Measurements from ENCODE around the gene ARFGAP3.

Gene ARFGAP3

DNA sequence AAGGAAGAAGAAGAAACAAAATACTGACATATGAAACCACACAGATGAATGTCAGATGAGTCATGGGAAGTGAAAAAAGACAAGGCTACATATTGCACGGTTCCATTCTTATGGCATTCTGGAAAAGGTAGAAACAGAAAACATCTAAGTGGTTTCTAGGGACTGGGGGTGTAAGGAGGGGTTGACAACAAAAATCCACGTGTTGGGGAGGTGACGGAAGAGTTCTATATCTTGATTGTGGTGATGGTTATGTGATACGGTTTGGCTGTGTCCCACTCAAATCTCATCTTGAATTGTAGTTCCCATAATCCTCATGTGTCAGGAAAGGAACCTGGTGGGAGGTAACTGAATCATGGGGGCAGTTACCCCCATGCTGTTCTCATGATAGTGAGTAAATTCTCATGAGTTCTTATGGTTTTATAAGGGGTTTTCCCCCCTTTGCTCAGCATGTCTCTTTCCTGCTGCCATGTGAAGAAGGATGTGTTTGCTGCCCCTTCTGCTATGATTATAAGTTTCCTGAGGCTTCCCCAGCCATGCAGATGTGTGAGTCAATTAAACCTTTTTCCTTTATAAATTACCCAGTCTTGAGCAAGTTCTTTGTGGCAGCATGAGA lies 6.4 kb upstream of the ARFGAP3 start:
- DNase-seq (ENCODE audit: low read depth, low spot score): no peak

DNA sequence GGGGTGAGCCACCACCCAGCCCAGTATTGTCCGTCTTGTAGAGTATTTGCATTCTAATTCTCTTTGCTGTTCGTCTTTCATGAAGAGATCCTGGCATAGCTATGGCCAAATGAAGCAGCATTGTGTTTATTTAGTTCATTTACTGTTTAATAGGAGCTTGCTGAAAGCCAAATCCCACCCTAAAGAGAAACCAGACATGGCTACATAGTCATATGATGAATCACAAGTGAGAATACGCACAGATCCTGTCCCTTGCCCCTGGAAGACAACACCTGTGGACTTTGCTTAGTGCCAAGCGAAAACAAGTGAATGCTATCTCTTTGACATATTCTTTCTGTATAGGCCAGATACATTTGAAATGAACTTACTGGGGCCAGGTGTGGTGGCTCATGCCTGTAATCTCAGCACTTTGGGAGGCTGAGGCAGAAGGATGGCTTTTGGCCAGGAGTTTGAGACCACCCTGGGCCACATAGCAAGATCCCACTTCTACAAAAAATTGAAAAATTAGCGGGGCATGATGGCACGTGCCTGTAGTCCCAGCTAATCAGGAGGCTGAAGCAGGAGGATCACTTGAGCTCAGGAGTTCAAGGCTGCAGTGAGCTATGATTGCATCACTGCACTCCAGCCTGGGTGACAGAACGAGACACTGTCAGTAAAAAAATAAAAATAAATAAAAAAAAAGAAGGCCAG lies 5.1 kb upstream of the ARFGAP3 start:
- DNase-seq (ENCODE audit: low read depth, low spot score): no peak

- no peak for DNase-seq (ENCODE audit: low read depth, low spot score)
Observed at GRCh38 chr22:42860968-42861367, 3.9 kb upstream of the ARFGAP3 start.

- DNase-seq (ENCODE audit: low read depth, low spot score): no peak
Observed at GRCh38 chr22:42857845-42858481, 890 bp upstream of the ARFGAP3 start.

DNA sequence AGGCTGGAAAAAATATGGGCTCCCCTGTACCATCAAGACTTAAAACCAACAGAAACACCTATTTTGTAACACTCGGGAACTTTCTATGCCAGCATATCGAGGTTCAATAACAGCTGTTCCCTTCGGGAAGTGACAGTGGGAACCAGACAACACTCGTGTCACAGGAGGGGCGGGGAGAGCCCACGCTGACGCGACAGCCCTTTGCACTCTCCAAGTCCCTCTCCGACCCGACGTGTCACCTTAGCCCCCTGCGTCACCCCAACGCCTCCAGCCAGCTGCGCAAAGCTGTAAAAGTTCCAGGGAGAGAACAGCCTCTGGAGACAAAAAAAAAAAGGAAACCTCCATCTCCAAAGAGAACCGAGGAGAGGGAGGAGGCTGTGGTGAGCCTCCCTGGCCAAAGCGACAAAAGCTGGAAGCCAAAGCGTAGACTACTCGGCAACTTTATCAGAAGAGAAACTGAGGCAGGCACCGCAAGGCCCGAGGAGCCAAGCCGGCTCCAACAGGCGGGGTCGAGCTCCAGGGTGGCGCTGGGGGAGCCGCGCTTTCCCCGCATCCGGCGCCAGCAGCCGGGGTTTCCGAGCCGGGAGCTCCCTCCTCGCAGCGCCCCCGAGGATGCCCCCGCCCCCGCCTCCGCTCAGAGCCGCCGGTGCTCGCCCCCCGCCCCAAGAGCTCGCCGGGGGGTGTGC lies 751 bp downstream of the ARFGAP3 start:
- DNase-seq (ENCODE audit: low read depth, low spot score): no peak

DNA sequence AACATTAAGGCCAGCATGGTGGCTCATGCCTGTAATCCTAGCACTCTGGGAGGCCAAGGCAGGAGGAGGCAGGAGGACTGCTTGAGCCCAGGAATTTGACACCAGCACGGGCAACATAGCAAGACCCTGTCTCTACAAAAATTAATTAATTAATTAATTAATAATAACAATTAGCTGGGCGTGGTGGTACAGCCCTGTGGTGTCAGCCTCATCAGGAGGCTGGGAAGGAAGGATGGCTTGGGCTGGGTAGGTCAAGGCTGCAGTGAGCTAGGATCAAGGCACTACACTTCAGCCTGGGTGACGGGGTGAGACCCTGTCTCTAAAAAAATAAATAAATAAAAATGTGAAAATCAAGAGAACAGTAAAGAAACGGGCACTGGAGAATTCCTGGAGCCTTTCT lies 1.4 kb downstream of the ARFGAP3 start:
- DNase-seq (ENCODE audit: low read depth, low spot score): no peak

DNA sequence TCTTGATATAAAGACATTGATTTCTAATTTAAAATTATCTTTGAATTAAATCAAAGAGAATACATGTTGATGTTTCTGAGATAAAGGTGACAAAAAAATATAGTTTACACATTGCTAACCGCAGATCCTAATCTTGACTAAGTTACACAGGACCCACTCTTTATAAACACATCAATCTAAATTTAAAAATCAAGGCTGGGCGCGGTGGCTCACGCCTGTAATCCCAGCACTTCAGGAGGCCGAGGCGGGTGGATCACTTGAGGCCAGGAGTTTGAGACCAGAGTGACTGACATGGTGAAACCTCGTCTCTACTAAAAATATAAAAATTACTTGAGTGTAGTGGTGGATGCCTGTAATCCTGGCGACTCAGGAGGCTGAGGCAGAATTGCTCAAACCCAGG lies 1.9 kb downstream of the ARFGAP3 start:
- no peak for DNase-seq (ENCODE audit: low read depth, low spot score)

GRCh38 chr22:42848941-42849550 lies 8.0 kb downstream of the ARFGAP3 start:
- no peak for DNase-seq (ENCODE audit: low read depth, low spot score)

DNA sequence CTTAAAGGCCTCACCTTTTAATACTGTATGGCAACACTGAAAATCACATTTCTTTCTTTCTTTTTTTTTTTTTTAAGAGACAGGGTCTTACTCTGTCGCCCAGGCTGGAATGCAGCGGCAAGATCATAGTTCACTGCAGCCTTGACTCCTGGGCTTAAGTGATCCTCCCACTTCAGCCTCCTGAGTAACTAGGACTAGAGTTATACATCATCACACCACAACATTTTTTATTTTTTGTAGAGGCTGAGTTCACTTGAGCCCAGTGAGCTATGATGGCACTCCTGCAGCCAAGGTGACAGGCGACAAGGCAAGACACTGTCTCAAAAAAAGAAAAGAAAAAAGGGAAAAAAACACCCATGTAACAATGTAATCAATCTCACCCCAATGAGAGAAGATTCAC lies 10.0 kb downstream of the ARFGAP3 start:
- no peak for DNase-seq (ENCODE audit: low read depth, low spot score)

DNA sequence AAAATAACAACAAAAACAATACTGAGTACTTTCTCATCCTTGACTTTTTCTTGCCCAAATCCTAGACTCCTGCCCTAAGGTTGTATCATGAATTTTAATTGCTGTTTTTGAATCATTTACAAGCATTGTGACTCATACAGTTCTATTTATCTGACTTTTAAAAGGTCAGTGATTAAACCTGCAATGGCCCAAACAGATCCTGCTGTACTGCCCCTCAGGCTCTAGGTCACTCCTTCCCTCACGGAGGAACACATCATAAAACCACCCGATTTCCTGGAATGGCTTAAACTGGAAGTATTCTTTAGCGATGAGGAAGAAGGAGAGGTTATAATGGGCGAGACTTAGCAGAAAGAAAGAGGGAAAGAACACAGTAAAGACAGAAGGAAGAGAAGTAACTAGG lies 12.3 kb downstream of the ARFGAP3 start:
- DNase-seq (ENCODE audit: low read depth, low spot score): no peak

DNA sequence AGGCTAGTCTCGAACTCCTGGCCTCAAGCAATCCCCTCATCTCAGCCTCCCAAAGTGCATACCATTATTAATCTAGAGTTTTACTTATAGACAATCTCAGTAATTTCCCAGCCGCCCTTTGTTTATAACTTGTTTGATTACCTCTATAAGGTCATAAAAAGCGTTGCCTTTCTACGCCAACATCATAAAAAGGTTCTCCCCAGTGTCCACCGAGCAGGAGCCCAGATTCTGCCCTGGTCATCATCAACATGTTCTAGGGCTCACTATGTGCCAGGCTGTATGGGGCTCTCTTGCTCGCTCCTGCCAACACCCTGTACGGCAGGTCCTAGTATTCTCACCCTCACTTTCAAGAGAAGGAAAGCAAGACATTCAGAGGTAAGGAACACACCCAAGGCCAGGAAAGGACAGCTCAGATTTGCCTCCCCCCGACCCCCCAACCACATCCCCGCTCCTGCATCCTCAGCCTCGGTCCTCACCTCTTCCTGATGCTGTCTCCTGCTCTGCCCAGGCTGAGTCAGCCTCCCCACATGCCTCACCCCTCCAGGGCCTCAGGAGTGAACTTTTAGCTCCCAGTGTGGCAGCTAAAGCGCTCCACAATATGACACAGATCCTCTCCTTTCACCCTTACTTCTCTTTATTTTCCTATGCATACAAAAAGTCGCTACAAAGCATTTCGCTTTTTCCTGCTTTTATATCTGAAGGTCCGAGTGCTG lies 14.3 kb downstream of the ARFGAP3 start:
- no peak for DNase-seq (ENCODE audit: low read depth, low spot score)

GRCh38 chr22:42841444-42841843 lies 15.6 kb downstream of the ARFGAP3 start:
- no peak for DNase-seq (ENCODE audit: low read depth, low spot score)

DNA sequence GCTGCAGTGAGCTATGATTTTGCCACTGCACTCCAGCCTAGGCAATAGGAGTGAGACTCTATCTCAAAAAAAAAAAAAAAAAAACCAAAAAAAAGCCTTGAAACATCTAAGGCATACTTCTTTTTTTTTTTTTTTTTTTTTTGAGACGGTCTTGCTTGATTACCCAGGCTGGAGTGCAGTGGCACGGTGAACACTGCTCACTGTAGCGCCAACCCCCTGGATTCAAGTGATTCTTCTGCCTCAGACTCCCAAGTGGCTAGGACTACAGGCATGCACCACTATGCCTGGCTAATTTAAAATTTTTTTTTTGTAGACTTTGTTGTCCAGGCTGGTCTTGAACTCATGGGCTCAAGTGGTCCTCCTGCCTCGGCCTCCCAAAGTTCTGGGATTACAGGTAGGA lies 19.5 kb downstream of the ARFGAP3 start:
- DNase-seq (ENCODE audit: low read depth, low spot score): no peak

DNA sequence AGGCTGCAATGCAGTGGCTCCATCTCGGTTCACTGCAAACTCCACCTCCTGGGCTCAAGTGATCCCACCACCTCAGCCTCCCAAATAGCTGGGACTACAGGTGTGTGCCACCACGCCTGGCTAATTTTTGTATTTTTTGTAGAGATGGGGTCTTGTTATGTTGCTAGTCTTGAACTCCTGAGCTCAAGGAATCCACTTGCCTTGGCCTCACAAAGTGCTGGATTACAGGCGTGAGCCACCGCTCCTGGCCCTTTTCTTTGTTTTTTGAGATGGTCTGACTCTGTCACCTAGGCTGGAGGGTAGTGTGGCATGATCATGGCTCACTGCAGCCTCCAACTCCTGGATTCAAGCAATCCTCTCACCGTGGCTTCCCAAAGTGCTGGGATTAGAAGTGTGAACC lies 21.0 kb downstream of the ARFGAP3 start:
- DNase-seq (ENCODE audit: low read depth, low spot score): no peak

- DNase-seq (ENCODE audit: low read depth, low spot score): no peak
Observed at GRCh38 chr22:42834177-42834949, 22.7 kb downstream of the ARFGAP3 start.

DNA sequence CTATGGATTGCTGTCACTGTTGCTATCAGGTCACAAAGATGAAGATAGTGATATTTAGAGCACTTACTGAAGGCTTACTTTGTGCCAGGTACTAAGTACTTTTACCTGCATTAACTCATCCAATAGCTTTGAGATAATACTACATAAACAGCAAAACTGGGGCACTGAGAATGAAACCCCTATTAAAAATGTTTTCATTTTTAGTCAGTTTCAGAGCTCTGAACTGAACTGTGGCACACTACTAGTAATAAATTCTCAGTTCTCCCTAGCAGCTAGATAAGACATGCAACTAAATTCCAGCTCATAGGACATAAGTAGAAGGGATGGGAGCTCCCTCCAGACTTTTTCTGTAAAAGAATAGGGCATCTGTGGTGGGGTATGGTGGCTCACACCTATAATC lies 24.0 kb downstream of the ARFGAP3 start:
- DNase-seq (ENCODE audit: low read depth, low spot score): no peak

- DNase-seq (ENCODE audit: low read depth, low spot score): no peak
Observed at GRCh38 chr22:42831712-42832111, 25.4 kb downstream of the ARFGAP3 start.

GRCh38 chr22:42830161-42830560 lies 26.9 kb downstream of the ARFGAP3 start:
- no peak for DNase-seq (ENCODE audit: low read depth, low spot score)

DNA sequence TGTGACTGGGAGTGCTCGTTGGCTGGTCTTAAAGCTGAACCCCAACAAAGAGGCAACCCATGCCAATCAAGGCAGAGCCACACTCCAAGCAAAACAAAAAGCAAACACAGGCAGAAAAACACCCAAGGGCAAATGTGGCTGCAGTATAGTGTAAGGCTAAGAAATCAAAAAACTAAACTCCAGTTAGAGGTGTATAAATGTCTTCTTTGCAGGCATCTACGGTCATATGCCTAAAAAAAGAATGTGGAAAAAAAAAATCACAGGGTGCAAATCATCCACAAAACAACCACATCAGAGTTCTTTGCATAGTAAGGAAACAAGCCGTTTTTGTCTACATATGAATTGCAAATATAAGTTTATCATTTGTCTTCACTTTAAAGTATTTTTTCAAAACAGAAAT lies 27.8 kb downstream of the ARFGAP3 start:
- no peak for DNase-seq (ENCODE audit: low read depth, low spot score)

- no peak for DNase-seq (ENCODE audit: low read depth, low spot score)
Observed at GRCh38 chr22:42825796-42826195, 31.3 kb downstream of the ARFGAP3 start.

GRCh38 chr22:42821386-42821785 lies 35.7 kb downstream of the ARFGAP3 start:
- no peak for DNase-seq (ENCODE audit: low read depth, low spot score)

Data from iPS DF 19.7 (cell line).